Testis (tissue), 2 donors: ENCODE results near the gene NPTN.

Experiments
- CTCF ChIP-seq, 3 experiments: fragments of 450-650 bp in 2 of 3; fragments of 200-600 bp in 1 of 3; sonication (generic) in 1 of 3; IDR thresholded peaks; one replicate each; pipeline ENCODE4 v1.5.1; 2016 to 2019; ENCODE audit warnings: antibody characterized with exemption in 3 of 3, mild to moderate bottlenecking in 2 of 3, moderate library complexity in 1 of 3
- POLR2A ChIP-seq: fragments of 450-650 bp; IDR thresholded peaks from one replicate; pipeline ENCODE4 v1.6.1; 2017; ENCODE audit warnings: antibody characterized with exemption, mild to moderate bottlenecking, moderate library complexity

GRCh38 chr15:73573037-73573436 lies 60.2 kb downstream of the NPTN start:
- TF ChIP-seq CTCF (IDR thresholded peaks at IDR 0.05) (no peak), POLR2A (no peak)
